Ishikawa (cell line): ENCODE results near the gene GPR55.

Experiments
- CEBPB ChIP-seq: IDR thresholded peaks from 2 replicates; pipeline ENCODE4 v1.6.1; 2012
- CREB1 ChIP-seq: IDR thresholded peaks from 2 replicates; pipeline ENCODE4 v1.6.1; 2012; ENCODE audit warnings: low read depth
- EGR1 ChIP-seq: IDR thresholded peaks from 2 replicates; pipeline ENCODE4 v1.6.1; 2012
- EP300 ChIP-seq: IDR thresholded peaks from 2 replicates; pipeline ENCODE4 v1.6.1; 2012; ENCODE audit warnings: borderline replicate concordance
- FOXM1 ChIP-seq: IDR thresholded peaks from 2 replicates; pipeline ENCODE4 v1.6.1; 2012; ENCODE audit warnings: low read depth, borderline replicate concordance
- NFIC ChIP-seq: IDR thresholded peaks from 2 replicates; pipeline ENCODE4 v1.6.1; 2012
- RAD21 ChIP-seq: IDR thresholded peaks from 2 replicates; pipeline ENCODE4 v1.6.1; 2012; ENCODE audit warnings: low read depth
- TAF1 ChIP-seq: IDR thresholded peaks from 2 replicates; pipeline ENCODE4 v1.6.1; 2012; ENCODE audit warnings: low read depth, mild to moderate bottlenecking
- TCF12 ChIP-seq: IDR thresholded peaks from 2 replicates; pipeline ENCODE4 v1.6.1; 2012; ENCODE audit warnings: low read depth
- TEAD4 ChIP-seq: IDR thresholded peaks from 2 replicates; pipeline ENCODE4 v1.6.1; 2012
- YY1 ChIP-seq: IDR thresholded peaks from 2 replicates; pipeline ENCODE4 v1.6.1; 2012; ENCODE audit warnings: low read depth
- ZBTB7A ChIP-seq: IDR thresholded peaks from 2 replicates; pipeline ENCODE4 v1.6.1; 2012; ENCODE audit warnings: low read depth
- TF ChIP-seq, protein P1 (sequence below): IDR thresholded peaks from 2 replicates; pipeline ENCODE4 v1.6.1; 2012; ENCODE audit warnings: low read depth, mild to moderate bottlenecking
- TF ChIP-seq, protein P2 (sequence below): IDR thresholded peaks from 2 replicates; pipeline ENCODE4 v1.6.1; 2012
- TF ChIP-seq, protein P3 (sequence below): IDR thresholded peaks from 2 replicates; pipeline ENCODE4 v1.6.1; 2012

GPR55 gene

DNA sequence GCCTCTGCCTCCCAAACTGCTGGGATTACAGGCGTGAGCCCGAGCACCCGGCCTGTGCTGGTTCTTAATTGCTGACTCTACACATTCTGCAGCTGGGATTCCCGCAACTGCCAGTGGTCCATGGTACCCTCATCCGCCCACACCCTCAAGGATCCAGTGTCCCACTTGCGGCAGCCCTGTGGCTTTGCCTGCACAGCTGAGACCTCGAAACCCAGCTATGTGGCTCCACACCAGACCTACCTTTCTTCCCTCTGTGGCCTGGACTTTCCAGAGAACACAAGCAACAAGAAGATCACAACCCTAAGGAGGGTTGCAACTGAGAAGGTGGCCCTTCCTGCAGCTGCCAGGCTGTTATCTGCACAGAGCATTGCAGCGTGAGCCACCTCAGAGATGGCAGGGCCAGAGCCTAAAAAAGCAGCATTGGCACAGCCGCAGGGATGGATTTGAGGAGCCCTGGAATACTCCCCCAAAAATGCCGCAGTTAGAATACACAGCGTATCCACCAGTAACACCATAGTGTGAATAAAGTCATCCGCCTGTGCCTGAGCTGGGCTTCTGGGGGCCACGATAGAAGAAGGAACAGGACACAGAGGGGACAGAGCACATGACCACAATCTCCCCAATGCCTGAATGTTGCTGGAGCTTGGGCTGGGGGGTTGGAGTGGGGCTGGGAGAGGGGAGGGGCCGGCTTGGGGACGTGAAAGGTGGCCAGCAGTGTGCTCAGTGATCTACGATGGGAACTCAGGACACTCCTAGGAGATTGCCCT is 1.9 kb downstream of the GPR55 start:
- TF ChIP-seq NFIC (no peak), RAD21 (no peak), ZBTB7A (no peak), YY1 (no peak), TEAD4 (no peak), EP300 (no peak), CREB1 (no peak), EGR1 (no peak), TCF12 (no peak), FOXM1 (no peak), TAF1 (no peak), CEBPB (no peak)
- TF ChIP-seq, protein P1, sequence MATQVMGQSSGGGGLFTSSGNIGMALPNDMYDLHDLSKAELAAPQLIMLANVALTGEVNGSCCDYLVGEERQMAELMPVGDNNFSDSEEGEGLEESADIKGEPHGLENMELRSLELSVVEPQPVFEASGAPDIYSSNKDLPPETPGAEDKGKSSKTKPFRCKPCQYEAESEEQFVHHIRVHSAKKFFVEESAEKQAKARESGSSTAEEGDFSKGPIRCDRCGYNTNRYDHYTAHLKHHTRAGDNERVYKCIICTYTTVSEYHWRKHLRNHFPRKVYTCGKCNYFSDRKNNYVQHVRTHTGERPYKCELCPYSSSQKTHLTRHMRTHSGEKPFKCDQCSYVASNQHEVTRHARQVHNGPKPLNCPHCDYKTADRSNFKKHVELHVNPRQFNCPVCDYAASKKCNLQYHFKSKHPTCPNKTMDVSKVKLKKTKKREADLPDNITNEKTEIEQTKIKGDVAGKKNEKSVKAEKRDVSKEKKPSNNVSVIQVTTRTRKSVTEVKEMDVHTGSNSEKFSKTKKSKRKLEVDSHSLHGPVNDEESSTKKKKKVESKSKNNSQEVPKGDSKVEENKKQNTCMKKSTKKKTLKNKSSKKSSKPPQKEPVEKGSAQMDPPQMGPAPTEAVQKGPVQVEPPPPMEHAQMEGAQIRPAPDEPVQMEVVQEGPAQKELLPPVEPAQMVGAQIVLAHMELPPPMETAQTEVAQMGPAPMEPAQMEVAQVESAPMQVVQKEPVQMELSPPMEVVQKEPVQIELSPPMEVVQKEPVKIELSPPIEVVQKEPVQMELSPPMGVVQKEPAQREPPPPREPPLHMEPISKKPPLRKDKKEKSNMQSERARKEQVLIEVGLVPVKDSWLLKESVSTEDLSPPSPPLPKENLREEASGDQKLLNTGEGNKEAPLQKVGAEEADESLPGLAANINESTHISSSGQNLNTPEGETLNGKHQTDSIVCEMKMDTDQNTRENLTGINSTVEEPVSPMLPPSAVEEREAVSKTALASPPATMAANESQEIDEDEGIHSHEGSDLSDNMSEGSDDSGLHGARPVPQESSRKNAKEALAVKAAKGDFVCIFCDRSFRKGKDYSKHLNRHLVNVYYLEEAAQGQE, result no peak
- TF ChIP-seq, protein P2, sequence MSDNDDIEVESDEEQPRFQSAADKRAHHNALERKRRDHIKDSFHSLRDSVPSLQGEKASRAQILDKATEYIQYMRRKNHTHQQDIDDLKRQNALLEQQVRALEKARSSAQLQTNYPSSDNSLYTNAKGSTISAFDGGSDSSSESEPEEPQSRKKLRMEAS, result no peak
- TF ChIP-seq, protein P3, sequence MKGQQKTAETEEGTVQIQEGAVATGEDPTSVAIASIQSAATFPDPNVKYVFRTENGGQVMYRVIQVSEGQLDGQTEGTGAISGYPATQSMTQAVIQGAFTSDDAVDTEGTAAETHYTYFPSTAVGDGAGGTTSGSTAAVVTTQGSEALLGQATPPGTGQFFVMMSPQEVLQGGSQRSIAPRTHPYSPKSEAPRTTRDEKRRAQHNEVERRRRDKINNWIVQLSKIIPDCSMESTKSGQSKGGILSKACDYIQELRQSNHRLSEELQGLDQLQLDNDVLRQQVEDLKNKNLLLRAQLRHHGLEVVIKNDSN, result no peak

DNA sequence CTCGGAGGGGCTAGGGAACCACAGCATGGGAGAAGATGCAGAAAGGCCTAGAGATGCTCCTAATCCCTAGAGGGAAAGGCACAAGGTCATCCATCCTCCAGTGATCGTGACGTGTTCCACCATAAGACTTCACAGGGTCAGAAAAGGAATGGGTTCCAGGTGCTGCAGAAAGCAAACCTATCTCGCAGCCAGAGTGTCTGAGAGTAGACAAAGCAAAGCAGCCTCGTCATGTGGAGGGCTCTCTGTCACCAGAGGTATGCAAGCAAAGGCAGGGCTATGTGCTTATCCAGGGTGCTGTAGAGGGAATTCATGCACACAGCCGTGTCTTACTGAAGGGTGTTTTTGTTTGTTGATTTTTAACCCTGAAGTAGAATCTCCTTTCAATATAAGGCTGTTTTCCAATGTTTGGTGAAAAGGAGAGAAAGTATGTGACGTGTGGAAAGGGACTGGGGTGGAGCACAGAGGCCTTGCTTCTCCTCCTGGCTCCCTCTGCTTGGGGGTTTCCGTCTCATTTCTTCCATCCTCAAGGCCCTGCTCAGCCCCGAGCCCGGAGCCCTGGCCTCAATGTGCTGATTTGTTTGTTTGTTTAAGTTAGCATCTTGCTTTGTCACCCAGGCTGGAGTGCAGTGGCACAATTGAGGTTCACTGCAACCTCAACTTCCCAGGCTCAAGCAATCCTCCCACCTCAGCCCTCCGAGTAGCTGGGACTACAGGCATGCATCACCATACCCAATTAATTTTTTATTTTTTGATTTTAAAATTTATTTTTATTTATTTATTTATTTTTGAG is 3.0 kb downstream of the GPR55 start:
- TF ChIP-seq ZBTB7A (no peak), CREB1 (no peak), TEAD4 (no peak), TCF12 (no peak), NFIC (no peak), FOXM1 (no peak), RAD21 (no peak), CEBPB (no peak), EP300 (no peak), EGR1 (no peak)
- TF ChIP-seq, protein P3, result no peak
- TF ChIP-seq, protein P1, result no peak
- TF ChIP-seq, protein P2, result no peak

DNA sequence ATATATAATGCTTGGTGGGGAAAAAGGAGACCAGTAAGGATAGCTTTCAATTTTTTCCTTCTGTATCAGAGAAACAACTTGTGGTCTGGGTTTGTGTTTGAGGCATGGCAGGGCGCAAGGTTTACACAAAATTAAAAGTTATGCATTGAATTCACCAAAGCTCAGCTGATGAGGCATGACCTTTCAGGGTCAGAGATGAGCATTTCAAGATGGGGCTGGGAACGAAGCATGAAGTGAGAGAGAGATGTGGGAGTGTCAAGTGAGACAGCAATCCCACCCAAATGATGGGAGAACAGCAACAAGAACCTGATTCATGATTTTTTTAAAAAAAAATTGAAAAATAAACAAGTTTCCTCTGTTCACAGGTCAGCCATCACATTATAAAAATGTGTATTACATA is 4.9 kb downstream of the GPR55 start:
- no peak for TF ChIP-seq FOXM1
- TF ChIP-seq TEAD4, result no peak
- no peak for TF ChIP-seq RAD21
- TF ChIP-seq TAF1, result no peak
- no peak for TF ChIP-seq ZBTB7A
- TF ChIP-seq, protein P2, result no peak
- TF ChIP-seq CREB1, result no peak
- TF ChIP-seq TCF12, result no peak
- no peak for TF ChIP-seq EP300
- TF ChIP-seq NFIC, result no peak
- TF ChIP-seq YY1, result no peak

DNA sequence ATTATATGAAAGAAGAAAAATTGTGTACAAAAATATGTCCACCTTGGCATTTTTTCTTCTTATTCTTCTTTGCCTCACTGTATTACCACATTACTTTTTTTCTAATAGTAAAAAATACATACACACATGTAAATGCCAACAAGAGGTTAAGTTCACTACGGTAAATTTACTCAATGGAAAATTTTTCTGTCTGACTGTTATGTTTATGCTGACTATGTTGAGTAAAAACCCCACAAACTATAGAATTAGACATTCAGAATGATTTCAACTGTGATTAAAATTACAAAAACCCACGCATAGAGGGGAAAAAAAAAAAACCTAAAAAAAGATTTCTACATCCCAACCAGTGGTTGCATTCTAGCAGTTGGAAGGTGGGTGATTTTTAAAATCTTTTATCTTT is 5.4 kb downstream of the GPR55 start:
- TF ChIP-seq CEBPB (no peak), ZBTB7A (no peak), EGR1 (no peak)

DNA sequence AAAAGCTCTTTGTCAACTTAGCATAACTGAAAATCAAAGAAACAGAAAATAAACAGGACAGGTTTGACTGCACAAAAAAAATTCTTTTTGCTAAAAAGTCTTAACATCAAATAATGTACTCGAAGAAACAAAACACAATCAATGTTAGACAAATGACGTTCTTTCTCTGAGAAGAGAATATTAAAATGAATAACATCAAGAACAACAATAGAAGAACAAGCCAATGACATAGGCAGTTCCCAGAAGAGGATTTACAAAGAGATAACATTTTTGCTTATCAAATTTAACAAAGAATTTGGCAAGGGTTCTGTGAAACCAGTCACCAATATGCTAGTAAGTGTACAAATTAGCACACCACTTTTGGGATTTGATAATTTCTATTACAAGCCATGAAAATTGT is 5.8 kb downstream of the GPR55 start:
- TF ChIP-seq CREB1, result no peak
- no peak for TF ChIP-seq ZBTB7A
- no peak for TF ChIP-seq NFIC
- TF ChIP-seq RAD21, result no peak
- no peak for TF ChIP-seq EGR1
- TF ChIP-seq YY1, result no peak
- TF ChIP-seq, protein P3, result no peak
- TF ChIP-seq, protein P1, result no peak
- no peak for TF ChIP-seq EP300
- no peak for TF ChIP-seq CEBPB
- TF ChIP-seq TAF1, result no peak
- TF ChIP-seq, protein P2, result no peak
- TF ChIP-seq TCF12, result no peak
- TF ChIP-seq FOXM1, result no peak
- no peak for TF ChIP-seq TEAD4
